ENCODE results near the gene ABHD5.
A peak's percentile ranks its signal among the peaks of the same experiment; 100 is the strongest.
"Not testable (repeated sequence)": the region's sequence is repeated elsewhere in the genome, so short reads cannot be mapped to it uniquely, and the experiment has no call there.

ABHD5 gene

DNA sequence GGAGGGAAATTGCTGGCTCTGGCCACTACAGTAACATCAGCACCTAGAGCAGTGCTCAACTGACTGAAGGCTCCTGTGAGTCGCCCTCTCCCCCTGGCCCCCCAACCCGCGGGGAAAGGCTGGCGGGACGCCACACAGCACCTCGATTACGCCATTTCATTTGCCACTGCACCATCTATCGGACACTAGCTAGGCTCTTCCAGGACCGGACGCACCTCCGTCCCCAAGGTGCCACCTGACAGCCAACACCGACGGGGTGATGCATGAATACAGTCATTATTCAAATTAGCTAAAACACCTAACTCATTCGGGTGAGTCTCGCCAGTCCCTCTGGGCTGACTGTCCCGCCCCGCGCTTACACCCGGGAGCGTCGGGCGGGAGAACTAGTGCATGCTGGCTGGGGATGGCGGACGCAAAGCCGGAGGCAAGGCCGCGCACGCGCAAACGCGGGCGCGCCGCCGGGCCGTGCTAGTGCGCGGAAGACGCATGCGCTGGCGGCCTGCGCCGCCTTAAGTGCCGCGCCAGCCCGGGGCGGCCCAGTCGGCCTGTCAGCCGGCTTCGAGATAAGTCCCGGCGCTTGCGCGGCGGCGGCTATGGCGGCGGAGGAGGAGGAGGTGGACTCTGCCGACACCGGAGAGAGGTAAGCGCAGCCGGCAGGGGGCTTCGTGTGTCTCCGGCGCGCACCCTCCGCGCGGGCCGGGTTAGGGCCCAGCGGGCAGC is at the start of gene ABHD5:
Gene ABHD5 (plus strand): TSS at position 539 of the 720 bp plus-strand sequence. CDS start 55 bp downstream, at position 594.
- DNase-seq (ENCODE audit: low spot score): peak; percentile 97

GRCh38 chr3:43641306-43642114 is 49.2 kb upstream of the ABHD5 start:
- peak; percentile 56 for DNase-seq (ENCODE audit: low spot score)

DNA sequence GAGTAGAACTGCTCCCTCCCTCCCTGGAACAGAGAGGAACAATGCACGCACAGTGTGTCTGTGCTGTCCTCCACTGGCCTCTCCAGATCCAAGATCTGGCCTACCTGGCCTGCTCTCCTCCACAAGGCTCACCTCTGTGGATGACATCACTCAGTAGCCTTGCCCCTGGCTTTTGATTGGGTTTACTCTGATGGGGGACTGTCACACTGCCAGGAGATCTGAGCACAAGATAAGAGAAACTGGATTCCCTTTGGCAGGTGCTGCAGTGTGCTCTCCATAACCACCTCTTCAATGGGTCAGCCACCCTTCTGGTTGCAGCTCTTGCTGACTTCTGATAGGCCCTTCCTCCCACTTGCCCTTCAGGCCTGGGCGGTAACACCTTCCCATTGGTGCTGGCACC is 46.3 kb upstream of the ABHD5 start:
- DNase-seq (ENCODE audit: low spot score): no peak

GRCh38 chr3:43647331-43648166 is 43.2 kb upstream of the ABHD5 start:
- DNase-seq (ENCODE audit: low spot score): no peak

- DNase-seq (ENCODE audit: low spot score): no peak
These were observed 41.8 kb upstream of the ABHD5 start for GRCh38 chr3:43648957-43649356.

GRCh38 chr3:43649365-43649968 is 41.3 kb upstream of the ABHD5 start:
- no peak for DNase-seq (ENCODE audit: low spot score)

DNA sequence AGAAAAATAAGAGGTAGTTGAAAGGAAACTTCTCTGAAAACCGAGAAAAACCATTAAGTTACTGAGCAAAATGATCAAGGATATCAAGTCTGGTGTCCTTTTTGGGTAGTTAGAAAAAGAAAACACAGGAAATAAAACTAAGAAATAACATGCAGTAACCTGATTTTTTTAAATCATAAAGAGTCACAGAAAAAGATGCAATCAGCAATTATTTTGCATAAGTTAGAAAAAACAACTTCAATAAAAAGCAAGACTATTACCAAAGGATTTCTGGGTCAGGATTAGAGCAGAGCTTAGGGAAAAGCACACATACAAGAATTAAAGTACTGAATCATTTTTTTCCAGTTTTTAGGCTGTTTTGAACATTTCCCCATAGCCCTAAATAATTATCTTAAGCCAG is 40.4 kb upstream of the ABHD5 start:
- DNase-seq (ENCODE audit: low spot score): no peak

DNA sequence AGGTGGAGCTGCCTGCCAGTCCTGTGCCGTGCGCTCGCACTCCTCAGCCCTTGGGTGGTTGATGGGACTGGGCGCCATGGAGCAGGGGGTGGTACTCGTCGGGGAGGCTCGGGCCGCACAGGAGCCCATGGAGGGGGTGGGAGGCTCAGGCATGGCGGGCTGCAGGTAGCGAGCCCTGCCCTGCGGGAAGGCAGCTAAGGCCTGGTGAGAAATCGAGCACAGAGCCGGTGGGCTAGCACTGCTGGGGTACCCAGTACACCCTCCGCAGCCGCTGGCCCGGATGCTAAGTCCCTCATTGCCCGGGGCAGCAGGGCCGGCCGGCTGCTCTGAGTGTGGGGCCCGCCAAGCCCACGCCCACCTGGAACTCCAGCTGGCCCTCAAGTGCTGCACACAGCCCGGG is 34.3 kb upstream of the ABHD5 start:
- not testable (repeated sequence) for DNase-seq (ENCODE audit: low spot score)

GRCh38 chr3:43659250-43659880 is 31.4 kb upstream of the ABHD5 start:
- DNase-seq (ENCODE audit: low spot score): peak; percentile 50

DNA sequence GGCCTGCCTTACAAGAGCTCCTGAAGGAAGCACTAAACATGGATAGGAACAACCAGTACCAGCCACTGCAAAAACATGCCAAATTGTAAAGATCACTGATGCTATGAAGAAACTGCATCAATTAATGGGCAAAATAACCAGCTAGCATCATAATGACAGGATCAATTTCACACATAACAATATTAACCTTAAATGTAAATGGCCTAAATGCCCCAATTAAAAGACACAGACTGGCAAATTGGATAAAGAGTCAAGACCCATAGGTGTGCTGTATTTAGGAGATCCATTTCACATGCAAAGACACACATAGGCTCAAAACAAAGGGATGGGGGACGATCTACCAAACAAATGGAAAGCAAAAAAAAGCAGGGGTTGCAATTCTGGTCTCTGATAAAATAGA is 29.4 kb upstream of the ABHD5 start:
- not testable (repeated sequence) for DNase-seq (ENCODE audit: low spot score)

DNA sequence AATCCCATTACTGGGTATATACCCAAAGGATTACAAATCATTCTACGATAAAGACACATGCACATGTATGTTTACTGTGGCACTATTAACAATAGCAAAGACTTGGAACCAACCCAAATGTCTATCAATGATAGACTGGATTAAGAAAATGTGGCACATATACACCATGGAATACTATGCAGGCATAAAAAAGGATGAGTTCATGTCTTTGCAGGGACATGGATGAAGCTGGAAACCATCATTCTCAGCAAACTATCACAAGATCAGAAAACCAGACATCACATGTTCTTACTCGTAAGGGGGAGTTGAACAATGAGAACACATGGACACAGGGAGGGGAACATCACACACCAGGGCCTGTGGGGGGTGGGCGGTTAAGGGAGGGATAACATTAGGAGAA is 25.7 kb upstream of the ABHD5 start:
- DNase-seq (ENCODE audit: low spot score): not testable (repeated sequence)

DNA sequence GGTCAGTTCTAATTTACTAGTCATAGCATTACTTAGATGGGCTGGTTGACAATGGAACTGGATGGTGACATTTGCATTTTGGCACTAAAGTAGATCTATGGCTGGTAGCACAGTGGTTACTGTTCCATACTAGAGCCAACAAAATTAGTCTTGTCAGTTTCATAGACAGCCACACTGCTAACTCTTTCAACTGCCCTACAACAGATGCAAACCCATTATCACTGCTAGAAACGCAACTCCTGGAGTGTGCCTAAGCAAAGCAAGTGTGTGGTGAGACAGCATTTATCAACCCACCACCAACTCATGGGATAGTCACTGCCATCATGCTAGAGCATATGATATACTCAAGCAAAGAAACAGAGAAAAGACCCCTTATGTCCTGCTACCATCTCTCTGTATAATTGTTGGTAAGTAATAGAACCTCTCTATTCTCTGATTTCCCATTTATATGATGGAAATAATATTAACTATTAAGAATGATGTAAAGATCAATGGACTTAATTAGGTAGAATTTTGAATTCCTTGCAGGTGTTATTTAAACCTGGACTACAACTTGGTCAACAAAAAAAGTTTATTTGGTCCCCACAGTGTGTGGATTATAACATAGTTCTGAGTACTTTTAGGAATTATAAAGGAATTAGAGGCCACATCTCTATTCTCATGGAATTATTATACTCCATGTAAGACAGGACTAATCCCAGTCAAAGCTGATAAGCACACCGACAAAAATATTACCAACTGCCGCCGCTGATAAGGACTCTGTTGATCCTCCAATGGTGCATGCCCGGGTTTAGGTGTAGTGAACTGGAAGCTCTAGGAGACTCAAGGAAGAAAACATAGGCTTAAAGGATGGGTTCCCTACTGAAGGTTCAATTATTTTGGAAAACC is 19.9 kb upstream of the ABHD5 start:
- peak; percentile 73 for DNase-seq (ENCODE audit: low spot score)

- no peak for DNase-seq (ENCODE audit: low spot score)
These were observed 16.2 kb upstream of the ABHD5 start for GRCh38 chr3:43674345-43675085.

- DNase-seq (ENCODE audit: low spot score): no peak
These were observed 15.1 kb upstream of the ABHD5 start for GRCh38 chr3:43675593-43675992.

DNA sequence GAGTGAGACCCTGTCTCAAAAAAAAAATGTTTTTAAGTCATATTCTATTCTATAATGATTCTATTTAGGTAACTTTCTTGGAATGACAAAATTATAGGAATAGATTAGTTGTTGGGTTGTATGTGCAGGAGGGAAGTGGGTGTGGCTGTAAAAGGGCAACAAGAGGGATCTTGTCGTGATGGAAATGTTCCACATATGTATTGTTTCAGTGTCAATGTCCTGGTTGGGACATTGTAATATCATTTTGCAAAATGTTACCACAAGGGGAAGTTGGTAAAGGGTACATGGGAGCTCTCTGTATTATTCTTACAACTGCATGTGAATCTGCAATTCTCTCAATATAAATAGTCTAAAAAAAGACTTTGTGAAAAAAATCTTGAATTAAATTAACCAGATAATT is 14.3 kb upstream of the ABHD5 start:
- no peak for DNase-seq (ENCODE audit: low spot score)

GRCh38 chr3:43678375-43678774 is 12.4 kb upstream of the ABHD5 start:
- peak; percentile 78 for DNase-seq (ENCODE audit: low spot score)

DNA sequence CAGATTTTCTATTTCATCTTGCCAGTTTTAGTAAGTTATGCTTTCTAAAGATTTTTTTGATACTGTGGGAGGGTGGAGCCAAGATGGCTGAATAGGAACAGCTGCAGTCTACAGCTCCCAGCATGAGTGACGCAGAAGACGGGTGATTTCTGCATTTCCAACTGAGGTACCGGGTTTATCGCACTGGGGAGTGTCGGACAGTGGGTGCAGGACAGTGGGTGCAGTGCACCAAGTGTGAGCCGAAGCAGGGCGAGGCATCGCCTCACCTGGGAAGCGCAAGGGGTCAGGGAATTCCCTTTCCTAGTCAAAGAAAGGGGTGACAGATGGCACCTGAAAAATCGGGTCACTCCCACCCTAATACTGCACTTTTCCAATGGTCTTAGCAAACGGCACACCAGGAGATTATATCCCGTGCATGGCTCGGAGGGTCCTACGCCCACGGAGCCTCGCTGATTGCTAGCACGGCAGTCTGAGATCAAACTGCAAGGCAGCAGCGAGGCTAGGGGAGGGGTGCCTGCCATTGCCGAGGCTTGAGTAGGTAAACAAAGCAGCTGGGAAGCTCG is 11.8 kb upstream of the ABHD5 start:
- not testable (repeated sequence) for DNase-seq (ENCODE audit: low spot score)

- DNase-seq (ENCODE audit: low spot score): not testable (repeated sequence)
These were observed 9.9 kb upstream of the ABHD5 start for GRCh38 chr3:43680857-43681256.

GRCh38 chr3:43684944-43685343 is 5.8 kb upstream of the ABHD5 start:
- DNase-seq (ENCODE audit: low spot score): no peak

Measured in hematopoietic multipotent progenitor cell treated with erythropoietin and hydrocortisone succinate and interleukin-3 and kit ligand, for 15 days (in vitro differentiated cells).